Glomerular endothelial cell (primary cell): ENCODE results near the gene FILIP1L. TPM values are rescaled to one million over a fixed set of nuclear protein-coding genes. Genes with fewer than 3 reads are reported as not detected.
"Not testable (repeated sequence)": the region's sequence is repeated elsewhere in the genome, so short reads cannot be mapped to it uniquely, and the experiment has no call there.

ENCODE experiments used
- DNase-seq: peaks from one replicate; pipeline ENCODE4 v3.0.0-alpha.2; 2011; ENCODE audit warnings: low read depth, low spot score; ENCODE audit errors: extremely low read depth
- total RNA-seq: library from RNA; depleted of rRNA; stranded (reverse); fragments of >200 nt; gene quantifications from 2 replicates; pipeline ENCODE4 v1.2.3, GENCODE V29; 2015

Gene FILIP1L
- total RNA-seq, 1 donor from 2014 or later: 70.8 TPM

- DNase-seq: no peak
Measured at GRCh38 chr3:100076731-100077529, 37.4 kb downstream of the FILIP1L start.

DNA sequence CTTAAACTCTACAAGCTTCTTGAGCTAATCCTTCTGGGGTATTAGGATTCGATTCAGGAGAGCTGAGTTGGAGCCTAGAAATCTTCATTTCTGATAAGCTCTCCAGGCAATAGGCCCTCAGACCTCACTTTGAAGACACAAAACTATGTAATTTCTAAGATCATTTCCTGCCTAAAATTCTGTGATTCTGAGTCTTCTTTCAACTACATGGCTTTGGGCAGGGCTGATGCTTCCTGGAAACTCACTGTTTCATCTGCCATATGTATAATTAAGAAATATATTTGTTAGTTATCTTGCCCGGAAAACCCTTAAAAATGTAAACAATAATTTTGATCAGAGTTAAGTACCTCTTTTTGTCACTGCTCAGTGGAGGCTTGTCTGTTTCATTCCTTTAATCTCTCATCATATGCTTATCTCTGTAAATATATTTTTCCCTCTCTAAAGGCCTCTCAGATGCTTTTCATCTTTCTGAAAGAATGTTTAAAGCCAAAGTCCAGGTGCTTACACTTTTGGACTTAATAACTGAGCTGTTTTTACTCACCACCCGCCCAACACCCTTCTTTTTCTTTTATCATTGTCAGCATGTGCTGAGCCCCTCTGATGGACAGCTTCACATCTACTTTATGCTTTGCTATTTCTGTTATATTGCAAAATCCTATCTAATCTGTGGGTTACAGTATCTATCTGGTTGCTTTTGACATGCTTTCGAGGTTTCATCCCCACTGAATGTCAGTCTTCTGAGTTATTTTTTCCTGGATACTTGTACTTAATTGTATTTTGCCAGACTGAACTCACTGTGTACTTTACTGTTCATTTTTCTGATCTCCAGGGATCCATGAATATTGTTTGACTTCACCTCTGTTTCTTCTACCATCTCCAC, 38.2 kb downstream of the FILIP1L start:
- DNase-seq: no peak

DNA sequence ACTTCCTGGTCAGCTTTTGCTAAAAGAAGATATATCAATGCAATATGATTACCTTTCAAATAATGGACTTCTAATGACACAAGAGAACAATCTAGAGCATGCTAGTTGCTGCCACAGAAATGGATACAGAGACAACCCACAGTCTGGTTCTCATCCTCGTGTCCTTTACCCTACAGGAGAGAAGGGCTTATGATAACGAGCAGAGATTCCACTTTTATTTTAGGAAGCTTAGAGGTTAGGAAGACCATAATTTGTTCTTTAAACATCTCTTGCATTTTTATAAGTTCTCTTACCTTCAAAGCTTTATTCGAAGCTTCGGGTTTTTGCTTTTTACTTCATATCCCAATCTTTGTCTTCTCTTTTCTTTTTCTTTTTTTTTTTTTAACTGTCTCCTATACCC, 39.1 kb downstream of the FILIP1L start:
- DNase-seq: no peak

GRCh38 chr3:100073714-100074307, 40.5 kb downstream of the FILIP1L start:
- no peak for DNase-seq

DNA sequence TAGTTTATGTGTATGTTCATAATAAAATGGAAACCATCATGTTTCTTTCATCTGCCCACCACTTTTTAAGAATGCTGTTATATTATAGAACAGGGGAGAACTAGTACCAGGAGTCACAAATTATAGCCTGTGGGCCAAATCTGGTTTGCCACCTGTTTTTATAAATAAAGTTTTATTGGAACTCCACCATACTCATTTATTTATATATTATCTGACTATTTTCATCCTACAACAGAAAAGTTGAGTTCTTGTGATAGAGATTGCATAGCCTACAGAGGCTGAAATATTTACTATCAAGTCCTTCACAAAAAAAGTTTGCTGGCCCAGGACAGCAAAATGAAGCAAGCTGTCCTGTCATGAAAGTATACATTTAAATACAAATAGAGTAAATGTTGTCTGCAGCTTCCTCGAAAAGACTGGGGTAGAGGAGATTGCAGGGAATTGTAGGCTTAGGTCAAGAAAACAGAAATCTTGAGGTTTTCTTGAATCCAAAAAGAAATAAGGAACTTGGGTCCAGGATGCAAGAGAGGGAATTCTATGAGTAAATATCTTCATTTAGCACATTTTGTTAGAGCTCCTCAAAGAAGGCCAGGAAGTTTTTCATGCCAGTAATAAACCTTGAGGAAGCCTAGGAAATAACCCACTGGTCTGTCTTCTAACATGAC, 41.1 kb downstream of the FILIP1L start:
- DNase-seq: no peak

GRCh38 chr3:100072326-100073048, 41.8 kb downstream of the FILIP1L start:
- DNase-seq: no peak

GRCh38 chr3:100069472-100069871, 44.8 kb downstream of the FILIP1L start:
- no peak for DNase-seq

DNA sequence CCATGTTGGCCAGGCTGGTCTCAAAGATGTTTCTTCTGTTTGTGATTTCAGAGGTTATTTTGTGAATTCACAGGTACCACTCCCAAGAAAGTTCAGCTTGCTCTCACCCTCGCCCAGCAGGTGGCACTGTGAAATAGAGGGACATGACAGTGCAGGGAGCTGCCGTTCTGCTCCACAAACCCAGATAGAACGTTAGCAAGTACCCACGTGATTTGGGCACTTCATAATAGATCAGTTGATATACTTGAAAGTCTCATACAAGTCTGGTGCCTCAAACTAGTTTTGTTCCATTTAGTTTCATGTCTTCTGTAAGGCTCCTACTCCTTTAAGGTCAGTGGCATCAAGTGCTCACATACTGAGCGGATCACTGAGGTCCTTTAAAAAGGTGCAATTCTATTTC, 45.5 kb downstream of the FILIP1L start:
- peak; percentile 68 for DNase-seq

GRCh38 chr3:100067589-100067988, 46.7 kb downstream of the FILIP1L start:
- DNase-seq: no peak

GRCh38 chr3:100063929-100064461, 50.3 kb downstream of the FILIP1L start:
- no peak for DNase-seq

- DNase-seq: no peak
Measured at GRCh38 chr3:100062665-100063064, 51.6 kb downstream of the FILIP1L start.

DNA sequence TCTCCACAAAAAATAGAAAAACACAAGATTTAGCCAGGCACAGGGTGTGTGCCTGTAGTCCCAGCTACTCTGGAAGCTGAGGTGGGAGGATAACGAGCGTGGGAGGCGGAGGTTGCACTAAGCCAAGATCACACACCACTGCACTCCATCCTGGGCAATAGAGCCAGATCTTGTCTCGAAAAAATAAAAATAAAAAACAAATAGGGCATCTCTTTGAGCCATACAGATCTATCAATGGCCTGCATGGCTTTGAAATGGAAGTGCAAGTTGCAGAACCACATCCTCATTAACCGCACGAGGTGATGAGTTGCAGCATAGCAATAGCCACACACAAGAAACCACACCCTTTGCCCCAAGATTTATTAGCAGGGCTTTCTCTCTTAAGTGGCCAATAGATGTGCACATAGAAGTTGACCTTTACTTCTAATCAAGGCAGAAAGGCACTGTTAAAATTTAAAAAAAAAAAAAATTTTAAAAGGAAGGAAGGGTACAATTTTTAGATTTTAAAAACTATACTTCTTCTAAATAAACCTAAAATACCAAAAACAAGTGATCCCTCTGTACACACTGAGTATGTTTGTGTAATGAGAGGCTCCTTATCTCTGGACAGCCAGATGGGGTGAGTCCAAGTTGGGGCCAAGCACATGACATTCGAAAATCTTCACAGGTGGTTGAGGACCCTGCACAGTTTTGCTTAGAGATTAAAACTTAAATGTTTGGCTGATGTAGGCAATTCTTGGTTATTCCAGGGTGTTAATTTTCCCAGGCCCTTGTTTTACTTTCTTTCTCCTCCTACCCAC, 53.4 kb downstream of the FILIP1L start:
- no peak for DNase-seq

GRCh38 chr3:100059472-100059871, 54.8 kb downstream of the FILIP1L start:
- no peak for DNase-seq

GRCh38 chr3:100057716-100058575, 56.4 kb downstream of the FILIP1L start:
- no peak for DNase-seq

DNA sequence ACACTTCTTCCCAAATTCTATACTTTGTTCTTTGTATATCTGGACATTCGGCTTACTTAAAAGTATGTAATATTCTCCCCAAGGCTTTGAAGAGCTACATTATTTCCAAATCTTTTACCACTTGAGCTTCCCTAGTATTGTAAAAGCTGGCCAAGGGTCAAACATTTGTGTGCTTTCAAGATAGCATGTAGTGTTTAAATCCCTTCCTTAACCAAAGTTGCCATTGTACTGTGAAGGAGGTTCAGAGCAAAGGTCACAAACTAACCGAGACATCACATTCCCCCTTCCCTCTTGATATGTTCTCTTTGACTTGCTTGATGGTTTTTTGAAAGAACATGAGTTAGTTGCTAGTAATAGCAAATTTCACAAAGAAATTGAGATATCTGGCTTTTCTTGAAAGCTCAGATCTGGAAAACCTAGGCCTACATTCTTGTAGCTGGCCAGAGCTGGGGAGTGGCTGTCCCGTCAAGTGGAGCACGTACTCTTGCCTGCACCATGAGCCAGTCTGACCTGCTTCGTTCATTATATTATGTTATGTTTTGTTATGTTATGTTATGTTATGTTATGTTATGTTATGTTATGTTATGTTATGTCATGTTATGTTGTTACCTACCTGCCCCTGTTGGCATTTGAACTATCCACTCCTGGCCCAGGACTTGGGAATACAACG, 60.2 kb downstream of the FILIP1L start:
- no peak for DNase-seq

DNA sequence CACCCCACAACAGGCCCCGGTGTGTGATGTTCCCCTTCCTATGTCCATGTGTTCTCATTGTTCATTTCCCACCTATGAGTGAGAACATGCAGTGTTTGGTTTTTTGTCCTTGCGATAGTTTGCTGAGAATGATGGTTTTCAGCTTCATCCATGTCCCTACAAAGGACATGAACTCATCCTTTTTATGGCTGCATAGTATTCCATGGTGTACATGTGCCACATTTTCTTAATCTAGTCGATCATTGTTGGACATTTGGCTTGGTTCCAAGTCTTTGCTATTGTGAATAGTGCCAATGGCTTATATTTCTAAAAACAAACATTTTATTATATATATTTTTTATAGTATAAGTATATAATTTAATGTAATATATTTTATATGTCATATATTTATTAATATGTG, 62.8 kb downstream of the FILIP1L start:
- not testable (repeated sequence) for DNase-seq

DNA sequence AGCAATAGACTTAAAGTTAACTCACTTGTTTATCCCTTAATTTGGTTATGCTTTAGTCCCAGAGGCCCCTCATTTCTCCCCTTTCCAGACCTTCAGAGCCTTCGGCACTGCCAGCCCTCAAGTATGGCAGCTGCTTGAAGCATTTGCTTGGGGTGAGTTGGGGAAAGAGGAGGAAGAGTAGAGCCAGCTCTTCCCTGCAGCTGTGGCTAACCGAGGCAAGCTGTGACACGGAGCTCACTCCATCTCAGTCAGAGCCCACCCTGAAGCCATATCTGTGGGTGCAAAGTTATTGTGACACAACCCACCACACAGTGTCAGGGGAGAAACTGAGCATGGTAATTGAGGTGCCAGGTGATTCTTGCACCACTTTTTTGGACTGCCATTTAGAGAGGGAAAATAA, 66.1 kb downstream of the FILIP1L start:
- no peak for DNase-seq
